ENCODE results near the gene OR4C16. TPM values are rescaled to one million over a fixed set of nuclear protein-coding genes. Genes with fewer than 3 reads are reported as not detected.

Gene OR4C16, protein sequence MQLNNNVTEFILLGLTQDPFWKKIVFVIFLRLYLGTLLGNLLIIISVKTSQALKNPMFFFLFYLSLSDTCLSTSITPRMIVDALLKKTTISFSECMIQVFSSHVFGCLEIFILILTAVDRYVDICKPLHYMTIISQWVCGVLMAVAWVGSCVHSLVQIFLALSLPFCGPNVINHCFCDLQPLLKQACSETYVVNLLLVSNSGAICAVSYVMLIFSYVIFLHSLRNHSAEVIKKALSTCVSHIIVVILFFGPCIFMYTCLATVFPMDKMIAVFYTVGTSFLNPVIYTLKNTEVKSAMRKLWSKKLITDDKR
- total RNA-seq (not detected), polyA plus RNA-seq (ENCODE audit: insufficient read length in 2 of 2) (not detected)
- long read RNA-seq, donor 1, result 0 reads
- long read RNA-seq, donor 2, result 0 reads
- long read RNA-seq, donor 3, result 0 reads
- long read RNA-seq, donor 4, result 0 reads

DNA sequence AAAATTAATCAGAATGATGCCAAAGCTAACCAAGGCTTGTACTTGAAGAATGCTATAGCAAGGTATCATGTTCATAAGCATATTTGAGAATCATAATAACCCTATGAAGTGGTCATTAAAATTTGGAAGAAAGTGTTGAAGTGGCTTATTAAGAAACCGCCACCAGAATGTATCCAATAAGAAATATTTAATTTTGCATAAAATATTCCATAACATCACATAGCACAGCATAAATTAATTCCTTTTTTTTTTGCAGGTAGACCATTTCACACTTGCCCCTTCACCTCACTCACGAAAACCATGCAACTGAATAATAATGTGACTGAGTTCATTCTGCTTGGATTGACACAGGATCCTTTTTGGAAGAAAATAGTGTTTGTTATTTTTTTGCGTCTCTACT lies at the start of gene OR4C16:
TSS of gene OR4C16 (plus strand) at position 301 of the 400 bp plus-strand sequence. CDS start at position 301, 0 bp downstream.
- peaks cover 6% of the 10 kb centered on the region for H3K9me3 ChIP-seq (ENCODE audit: control insufficient read depth, insufficient read depth, low read length)
- H3K27me3 ChIP-seq (ENCODE audit: control insufficient read depth, insufficient read depth, low read length), result no peaks in the 10 kb centered on the region
- H3K4me3 ChIP-seq (ENCODE audit: low read depth, low read length), result no peak within 1 kb of the TSS
- no CpG with 5 or more reads among the region's 3 CpGs for WGBS (ENCODE audit: insufficient coverage)
- no peak within 1 kb of the TSS for H3K27ac ChIP-seq (ENCODE audit: low read depth, low read length)
- no peak for DNase-seq (ENCODE audit: low read depth in 4 of 6, low spot score in 6 of 6)
- H3K36me3 ChIP-seq (ENCODE audit: control insufficient read depth, insufficient read depth, low read length), result no peaks in the 10 kb centered on the region
- no peaks in the 10 kb centered on the region for H3K4me1 ChIP-seq (ENCODE audit: control insufficient read depth, insufficient read depth, low read length)

DNA sequence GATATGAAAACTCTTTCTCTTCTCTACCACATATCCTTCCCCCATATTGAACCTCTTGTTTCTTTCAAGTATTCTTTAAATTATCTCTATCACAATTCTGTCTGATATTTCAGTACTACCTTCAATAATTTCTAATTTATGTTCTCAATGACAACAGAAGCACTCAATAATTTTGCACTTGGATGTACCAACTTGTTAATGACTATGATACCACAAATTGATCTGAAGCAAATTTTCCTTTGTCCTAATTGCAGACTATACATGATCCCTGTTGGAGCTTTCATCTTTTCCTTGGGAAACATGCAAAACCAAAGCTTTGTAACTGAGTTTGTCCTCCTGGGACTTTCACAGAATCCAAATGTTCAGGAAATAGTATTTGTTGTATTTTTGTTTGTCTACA lies 17.8 kb upstream of the OR4C16 start, which contains the start of gene OR4C15:
TSS of gene OR4C15 (plus strand) at position 301 of the 400 bp plus-strand sequence. CDS start at position 301, 0 bp downstream.
- H3K4me3 ChIP-seq (ENCODE audit: low read depth, low read length), result no peak within 1 kb of the TSS
- no peak within 1 kb of the TSS for H3K27ac ChIP-seq (ENCODE audit: low read depth, low read length)
- H3K4me1 ChIP-seq (ENCODE audit: control insufficient read depth, insufficient read depth, low read length), result no peaks in the 10 kb centered on the region
- no peaks in the 10 kb centered on the region for H3K27me3 ChIP-seq (ENCODE audit: control insufficient read depth, insufficient read depth, low read length)
- no peak for DNase-seq (ENCODE audit: low read depth in 4 of 6, low spot score in 6 of 6)
- H3K36me3 ChIP-seq (ENCODE audit: control insufficient read depth, insufficient read depth, low read length), result no peaks in the 10 kb centered on the region
- H3K9me3 ChIP-seq (ENCODE audit: control insufficient read depth, insufficient read depth, low read length), result no peaks in the 10 kb centered on the region

DNA sequence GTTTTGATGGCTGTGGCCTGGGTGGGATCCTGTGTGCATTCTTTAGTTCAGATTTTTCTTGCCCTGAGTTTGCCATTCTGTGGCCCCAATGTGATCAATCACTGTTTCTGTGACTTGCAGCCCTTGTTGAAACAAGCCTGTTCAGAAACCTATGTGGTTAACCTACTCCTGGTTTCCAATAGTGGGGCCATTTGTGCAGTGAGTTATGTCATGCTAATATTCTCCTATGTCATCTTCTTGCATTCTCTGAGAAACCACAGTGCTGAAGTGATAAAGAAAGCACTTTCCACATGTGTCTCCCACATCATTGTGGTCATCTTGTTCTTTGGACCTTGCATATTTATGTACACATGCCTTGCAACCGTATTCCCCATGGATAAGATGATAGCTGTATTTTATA lies 620 bp downstream of the OR4C16 start:
- WGBS (ENCODE audit: insufficient coverage), result no CpG with 5 or more reads among the region's 1 CpG
- H3K36me3 ChIP-seq (ENCODE audit: control insufficient read depth, insufficient read depth, low read length), result no peaks in the 10 kb centered on the region
- no peak overlapping the region for H3K27ac ChIP-seq (ENCODE audit: low read depth, low read length)
- H3K27me3 ChIP-seq (ENCODE audit: control insufficient read depth, insufficient read depth, low read length), result no peaks in the 10 kb centered on the region
- H3K4me3 ChIP-seq (ENCODE audit: low read depth, low read length), result no peak overlapping the region
- no peaks in the 10 kb centered on the region for H3K4me1 ChIP-seq (ENCODE audit: control insufficient read depth, insufficient read depth, low read length)
- peaks cover 9% of the 10 kb centered on the region for H3K9me3 ChIP-seq (ENCODE audit: control insufficient read depth, insufficient read depth, low read length)
- no peak for DNase-seq (ENCODE audit: low read depth in 4 of 6, low spot score in 6 of 6)

DNA sequence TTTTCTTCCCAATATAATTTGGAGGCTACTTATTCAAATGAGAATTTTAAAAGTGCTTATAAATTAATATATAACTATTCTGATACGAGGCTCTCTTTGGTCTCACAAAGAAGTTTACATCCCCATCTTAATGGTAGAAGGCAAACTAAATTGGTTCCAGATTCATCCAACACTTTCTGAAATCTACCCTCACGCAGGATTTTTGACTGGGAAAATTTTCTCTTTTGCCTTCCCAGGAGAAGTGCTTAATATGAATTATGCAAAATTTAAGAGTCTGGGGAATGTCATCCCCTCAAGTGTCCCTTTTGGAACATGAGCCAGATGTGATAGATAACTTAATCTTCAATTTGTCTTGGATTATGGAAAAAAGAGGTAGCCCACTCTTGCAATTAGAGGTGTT lies 35.6 kb downstream of the OR4C16 start, which contains the start of gene OR4C11:
TSS of gene OR4C11 (minus strand) at position 101 of the 400 bp plus-strand sequence. CDS start 3,272 bp downstream, outside the sequence.
- no peak for DNase-seq (ENCODE audit: low read depth in 4 of 6, low spot score in 6 of 6)
- H3K4me1 ChIP-seq (ENCODE audit: control insufficient read depth, insufficient read depth, low read length), result no peaks in the 10 kb centered on the region
- H3K27me3 ChIP-seq (ENCODE audit: control insufficient read depth, insufficient read depth, low read length), result no peaks in the 10 kb centered on the region
- no peak within 1 kb of the TSS for H3K4me3 ChIP-seq (ENCODE audit: low read depth, low read length)
- H3K27ac ChIP-seq (ENCODE audit: low read depth, low read length), result no peak within 1 kb of the TSS
- peaks cover 7% of the 10 kb centered on the region for H3K9me3 ChIP-seq (ENCODE audit: control insufficient read depth, insufficient read depth, low read length)
- H3K36me3 ChIP-seq (ENCODE audit: control insufficient read depth, insufficient read depth, low read length), result no peaks in the 10 kb centered on the region
- WGBS (ENCODE audit: insufficient coverage), result no CpG with 5 or more reads among the region's 2 CpGs

Other genes starting within 250 kb of the OR4C16 start
- gene OR4A16, start 228.9 kb upstream of the OR4C16 start, total RNA-seq, result not detected
- not detected for gene OR4A16, start 228.9 kb upstream of the OR4C16 start, polyA plus RNA-seq (ENCODE audit: insufficient read length in 2 of 2)
- not detected for gene OR4A15, start 204.2 kb upstream of the OR4C16 start, total RNA-seq
- gene OR4A15, start 204.2 kb upstream of the OR4C16 start, polyA plus RNA-seq (ENCODE audit: insufficient read length in 2 of 2), result not detected
- gene OR4C15, start 17.7 kb upstream of the OR4C16 start, total RNA-seq, result not detected
- gene OR4C15, start 17.7 kb upstream of the OR4C16 start, polyA plus RNA-seq (ENCODE audit: insufficient read length in 2 of 2), result not detected
- not detected for gene OR4C11, start 35.5 kb downstream of the OR4C16 start, total RNA-seq
- gene OR4C11, start 35.5 kb downstream of the OR4C16 start, polyA plus RNA-seq (ENCODE audit: insufficient read length in 2 of 2), result not detected
- not detected for gene OR4P4, start 63.0 kb downstream of the OR4C16 start, total RNA-seq
- gene OR4P4, start 63.0 kb downstream of the OR4C16 start, polyA plus RNA-seq (ENCODE audit: insufficient read length in 2 of 2), result under 1 TPM in 1 of 2 donors, not detected in 1; 0.15 TPM
- not detected for gene OR4S2, start 76.2 kb downstream of the OR4C16 start, total RNA-seq
- not detected for gene OR4S2, start 76.2 kb downstream of the OR4C16 start, polyA plus RNA-seq (ENCODE audit: insufficient read length in 2 of 2)
- not detected for gene OR4C6, start 90.1 kb downstream of the OR4C16 start, total RNA-seq
- not detected for gene OR4C6, start 90.1 kb downstream of the OR4C16 start, polyA plus RNA-seq (ENCODE audit: insufficient read length in 2 of 2)
- not detected for gene OR5D13, start 201.3 kb downstream of the OR4C16 start, total RNA-seq
- not detected for gene OR5D13, start 201.3 kb downstream of the OR4C16 start, polyA plus RNA-seq (ENCODE audit: insufficient read length in 2 of 2)
- gene OR5D14, start 223.4 kb downstream of the OR4C16 start, total RNA-seq, result not detected
- not detected for gene OR5D14, start 223.4 kb downstream of the OR4C16 start, polyA plus RNA-seq (ENCODE audit: insufficient read length in 2 of 2)
- gene OR5L1, start 239.2 kb downstream of the OR4C16 start, total RNA-seq, result not detected
- gene OR5L1, start 239.2 kb downstream of the OR4C16 start, polyA plus RNA-seq (ENCODE audit: insufficient read length in 2 of 2), result not detected
- gene OR5D18, start 247.5 kb downstream of the OR4C16 start, total RNA-seq, result not detected
- not detected for gene OR5D18, start 247.5 kb downstream of the OR4C16 start, polyA plus RNA-seq (ENCODE audit: insufficient read length in 2 of 2)

All from spinal cord (tissue), 10 donors.